ENCODE measurements around the gene WDR62. TPM values are rescaled to one million over a fixed set of nuclear protein-coding genes. Genes with fewer than 3 reads are reported as not detected.

WDR62 gene
- polyA plus RNA-seq, 1 experiment = 5.3 TPM

- no peak overlapping the region for H3K4me3 ChIP-seq (ENCODE audit: low read depth, low read length)
- no peaks in the 10 kb centered on the region for H3K27me3 ChIP-seq (ENCODE audit: control insufficient read depth, insufficient read depth, low read length)
- DNase-seq (ENCODE audit: low read depth) = no peak
- POLR2A ChIA-PET = no interaction called here
- peaks cover 2% of the 10 kb centered on the region for H3K36me3 ChIP-seq (ENCODE audit: control insufficient read depth, insufficient read depth, low read length)
- CTCF ChIA-PET = interaction anchor here (0.6 to 2.8 kb wide), 4 partner anchors 9 to 1417 kb away, joined by 3 to 8 read pairs (median 6); no protein-coding TSS in a partner anchor
- TF ChIP-seq CTCF (IDR thresholded peaks at IDR 0.05; ENCODE audit: insufficient read depth, low read depth, low read length) = no peak
These were observed 82.4 kb downstream of the WDR62 start for GRCh38 chr19:36136964-36137686.

GRCh38 chr19:36139120-36139472 lies 84.4 kb downstream of the WDR62 start:
- no peak for TF ChIP-seq CTCF (IDR thresholded peaks at IDR 0.05; ENCODE audit: insufficient read depth, low read depth, low read length)
- Histone ChIP-seq H3K27me3 (ENCODE audit: control insufficient read depth, insufficient read depth, low read length) (no peaks in the 10 kb centered on the region), H3K36me3 (ENCODE audit: control insufficient read depth, insufficient read depth, low read length) (peaks cover 9% of the 10 kb centered on the region), H3K4me3 (ENCODE audit: low read depth, low read length) (peak overlapping the region; percentile 94)
- DNase-seq (ENCODE audit: low read depth) = no peak
- POLR2A ChIA-PET = interaction anchor here (1.0 kb wide), 1 partner anchor 11 kb away, joined by 4 read pairs; no protein-coding TSS in a partner anchor
- CTCF ChIA-PET = interaction anchor here (3.1 kb wide), 1 partner anchor 11 kb away, joined by 13 read pairs; no protein-coding TSS in a partner anchor

- POLR2A ChIA-PET = interaction anchor here (1.0 kb wide), 1 partner anchor 12 kb away, joined by 4 read pairs; no protein-coding TSS in a partner anchor
- peak; percentile 66 for DNase-seq (ENCODE audit: low read depth)
- CTCF ChIA-PET = interaction anchor here (3.1 kb wide), 1 partner anchor 12 kb away, joined by 13 read pairs; no protein-coding TSS in a partner anchor
- no peak for TF ChIP-seq CTCF (IDR thresholded peaks at IDR 0.05; ENCODE audit: insufficient read depth, low read depth, low read length)
- Histone ChIP-seq H3K27me3 (ENCODE audit: control insufficient read depth, insufficient read depth, low read length) (no peaks in the 10 kb centered on the region), H3K4me3 (ENCODE audit: low read depth, low read length) (peak within 1 kb of the TSS; percentile 94), H3K36me3 (ENCODE audit: control insufficient read depth, insufficient read depth, low read length) (peaks cover 11% of the 10 kb centered on the region)
These were observed 85.0 kb downstream of the WDR62 start, which contains the start of gene CAPNS1 for GRCh38 chr19:36139473-36140303. Gene CAPNS1, plus strand, starts transcription at chr19:36140066. Its CDS starts 946 bp downstream, at chr19:36141012.

GRCh38 chr19:36140304-36141038 lies 85.8 kb downstream of the WDR62 start:
- ChIA-PET CTCF (interaction anchor here (1.1 to 3.1 kb wide), 2 partner anchors 11 to 13 kb away, joined by 3 to 13 read pairs; no protein-coding TSS in a partner anchor), POLR2A (interaction anchor here (1.0 kb wide), 1 partner anchor 13 kb away, joined by 4 read pairs; no protein-coding TSS in a partner anchor)
- DNase-seq (ENCODE audit: low read depth) = no peak
- Histone ChIP-seq H3K36me3 (ENCODE audit: control insufficient read depth, insufficient read depth, low read length) (peaks cover 11% of the 10 kb centered on the region), H3K27me3 (ENCODE audit: control insufficient read depth, insufficient read depth, low read length) (no peaks in the 10 kb centered on the region), H3K4me3 (ENCODE audit: low read depth, low read length) (peak overlapping the region; percentile 94)
- TF ChIP-seq CTCF (IDR thresholded peaks at IDR 0.05; ENCODE audit: insufficient read depth, low read depth, low read length) = no peak

All from BJ (cell line).